ES-I3 (cell line): ENCODE results near the gene SURF2.
"Not testable (repeated sequence)": the region's sequence is repeated elsewhere in the genome, so short reads cannot be mapped to it uniquely, and the experiment has no call there.

ENCODE experiments used
- H3K36me3 ChIP-seq: 2 replicates; pipeline ENCODE4 v1.6.1; 2013; ENCODE audit warnings: mild to moderate bottlenecking, low read length, control low read depth, moderate library complexity; ENCODE audit not compliant: insufficient read depth
- H3K4me1 ChIP-seq: 2 replicates; pipeline ENCODE4 v1.6.1; 2013; ENCODE audit warnings: mild to moderate bottlenecking, control low read depth, low read length; ENCODE audit not compliant: insufficient read depth
- H3K9ac ChIP-seq: 2 replicates; pipeline ENCODE4 v1.6.1; 2013; ENCODE audit warnings: low read depth, mild to moderate bottlenecking, low read length, moderate library complexity
- H3K9me3 ChIP-seq: 2 replicates; pipeline ENCODE4 v1.6.1; 2013; ENCODE audit warnings: mild to moderate bottlenecking, low read length, moderate library complexity; ENCODE audit not compliant: control insufficient read depth, insufficient read depth

SURF2 gene

GRCh38 chr9:133356391-133357091 is at the start of gene SURF2, which contains the start of gene SURF1:
Gene SURF2, plus strand, starts transcription at chr9:133356550. Its CDS starts 43 bp downstream, at chr9:133356593.
Gene SURF1, minus strand, starts transcription at chr9:133356487. Its CDS starts 34 bp downstream, at chr9:133356453.
- peak within 1 kb of the TSS; percentile 84 for H3K9ac ChIP-seq
- H3K9me3 ChIP-seq: no peaks in the 10 kb centered on the region
- no peaks in the 10 kb centered on the region for H3K4me1 ChIP-seq
- peaks cover 11% of the 10 kb centered on the region for H3K36me3 ChIP-seq

DNA sequence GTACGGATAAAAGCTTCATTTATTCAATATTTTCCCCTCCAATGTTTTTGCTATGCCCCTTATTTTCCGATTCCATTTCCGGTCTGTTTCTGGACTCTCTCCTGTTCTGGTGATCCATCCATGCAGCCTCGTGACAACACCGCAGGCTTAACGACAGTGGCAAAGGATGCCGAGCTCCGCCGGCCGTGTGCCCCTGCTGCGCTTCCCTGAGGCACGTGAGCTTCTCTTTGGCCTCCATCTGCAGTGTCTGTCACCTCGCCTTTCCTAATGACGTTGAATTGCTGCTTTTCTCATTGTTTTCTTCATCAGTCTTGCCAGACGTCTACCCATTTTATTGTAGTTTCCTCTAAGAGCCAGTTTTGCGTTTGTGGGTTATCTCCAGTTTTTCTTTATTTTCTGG is 49.0 kb upstream of the SURF2 start:
- Histone ChIP-seq H3K36me3 (no peaks in the 10 kb centered on the region), H3K9ac (no peak overlapping the region), H3K4me1 (no peaks in the 10 kb centered on the region), H3K9me3 (no peaks in the 10 kb centered on the region)

DNA sequence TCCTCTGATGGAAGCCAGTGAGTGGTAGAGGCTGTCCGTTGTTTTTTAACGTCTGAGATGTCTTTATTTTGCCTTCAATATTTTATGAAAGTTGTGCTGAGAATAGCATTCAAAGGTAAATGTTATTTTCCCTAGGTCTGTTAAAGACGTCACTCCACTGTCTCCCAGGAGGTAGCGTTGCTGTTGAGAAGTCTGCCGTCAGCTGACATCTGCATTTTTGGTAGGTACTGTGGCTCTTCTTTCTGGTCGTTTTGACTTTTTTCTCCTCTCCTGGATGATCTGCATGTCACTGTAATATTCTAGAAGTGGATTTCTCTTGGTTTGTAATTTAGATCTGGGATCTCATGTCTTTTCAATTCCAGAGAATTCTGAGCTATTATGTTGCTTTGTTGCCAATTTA is 46.7 kb upstream of the SURF2 start:
- Histone ChIP-seq H3K9me3 (no peaks in the 10 kb centered on the region), H3K36me3 (no peaks in the 10 kb centered on the region), H3K4me1 (no peaks in the 10 kb centered on the region), H3K9ac (no peak overlapping the region)

- no peaks in the 10 kb centered on the region for H3K4me1 ChIP-seq
- no peak overlapping the region for H3K9ac ChIP-seq
- no peaks in the 10 kb centered on the region for H3K36me3 ChIP-seq
- H3K9me3 ChIP-seq: no peaks in the 10 kb centered on the region
Observed at GRCh38 chr9:133315997-133316396, 40.4 kb upstream of the SURF2 start.

DNA sequence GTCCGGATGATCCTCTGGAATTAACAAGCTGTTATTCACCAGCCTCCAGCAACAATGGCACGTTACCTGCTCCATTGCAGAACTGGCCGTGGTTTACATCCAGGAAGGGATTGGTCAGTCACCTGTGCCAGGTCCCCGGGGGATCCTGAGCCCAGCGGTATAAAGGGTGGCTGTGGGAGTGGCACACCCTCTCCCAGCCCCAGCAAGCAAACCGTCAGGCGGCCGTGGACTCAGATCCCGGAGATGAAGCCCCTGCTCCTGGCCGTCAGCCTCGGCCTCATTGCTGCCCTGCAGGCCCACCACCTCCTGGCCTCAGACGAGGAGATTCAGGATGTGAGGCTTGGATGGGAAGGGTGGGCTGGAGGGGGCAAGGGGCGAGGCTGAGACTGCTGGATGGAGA is 38.8 kb upstream of the SURF2 start:
- H3K9me3 ChIP-seq, H3K4me1 ChIP-seq, H3K9ac ChIP-seq, H3K36me3 ChIP-seq: not testable (repeated sequence)

DNA sequence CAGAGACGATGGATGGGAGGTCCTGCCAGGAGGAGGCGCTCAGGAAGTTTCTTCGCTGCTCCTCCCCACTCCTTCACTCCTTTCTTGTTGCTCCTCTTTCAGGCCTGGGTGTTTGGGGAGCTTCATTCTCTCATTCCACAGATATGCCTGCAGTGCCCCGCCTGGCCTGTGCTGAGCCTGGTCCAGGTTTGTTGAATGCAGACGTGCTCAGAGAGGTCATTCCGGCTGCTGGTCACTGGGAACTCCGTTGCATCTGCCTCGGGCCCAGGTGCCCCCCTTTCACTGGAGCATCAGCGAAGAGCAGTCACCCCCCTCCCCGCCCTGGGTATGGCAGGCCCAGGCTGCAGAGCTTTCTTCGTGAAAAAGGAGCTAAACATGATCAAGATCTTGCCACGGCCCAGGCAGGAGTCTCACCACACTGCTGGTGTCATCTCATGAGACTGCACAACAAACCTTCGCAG is 35.9 kb upstream of the SURF2 start:
- Histone ChIP-seq H3K9ac (no peak overlapping the region), H3K36me3 (no peaks in the 10 kb centered on the region), H3K9me3 (no peaks in the 10 kb centered on the region; the same call in 1 of the 2 replicates), H3K4me1 (no peaks in the 10 kb centered on the region)

DNA sequence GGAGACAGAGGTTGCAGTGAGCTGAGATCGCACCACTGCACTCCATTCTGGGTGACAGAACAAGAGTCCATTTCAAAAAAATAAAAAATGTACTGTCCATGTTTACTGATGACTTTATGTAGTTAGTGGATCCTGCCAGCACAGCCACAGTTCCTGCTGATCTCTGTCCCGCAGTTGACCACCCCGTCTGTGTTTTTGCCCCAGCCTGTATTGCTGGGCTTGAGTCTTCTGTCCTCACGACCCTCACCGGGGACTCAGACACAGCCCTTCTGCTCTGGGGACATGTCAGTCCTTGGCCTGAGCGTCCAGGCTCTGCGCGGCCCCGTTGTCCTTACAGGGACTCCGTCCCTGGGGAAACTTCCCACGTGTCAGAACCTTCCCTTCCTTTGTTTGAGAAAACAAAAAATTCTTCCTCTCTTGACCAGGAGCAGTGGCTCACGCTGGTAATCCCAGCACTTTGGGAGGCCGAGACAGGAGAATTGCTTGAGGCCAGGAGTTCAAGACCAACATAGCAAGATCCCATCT is 34.9 kb upstream of the SURF2 start:
- Histone ChIP-seq H3K9me3 (no peaks in the 10 kb centered on the region; the same call in 1 of the 2 replicates), H3K4me1 (no peaks in the 10 kb centered on the region), H3K9ac (no peak overlapping the region), H3K36me3 (no peaks in the 10 kb centered on the region)

GRCh38 chr9:133322701-133323100 is 33.6 kb upstream of the SURF2 start:
- Histone ChIP-seq H3K4me1 (no peaks in the 10 kb centered on the region), H3K9ac (no peak overlapping the region)

GRCh38 chr9:133323211-133323610 is 33.1 kb upstream of the SURF2 start:
- H3K9me3 ChIP-seq: no peaks in the 10 kb centered on the region; the same call in 1 of the 2 replicates
- H3K36me3 ChIP-seq: no peaks in the 10 kb centered on the region
- no peak overlapping the region for H3K9ac ChIP-seq
- no peaks in the 10 kb centered on the region for H3K4me1 ChIP-seq

More at GRCh38 chr9:133322701-133323100, 33.6 kb upstream of the SURF2 start:
- no peaks in the 10 kb centered on the region; the same call in 1 of the 2 replicates for H3K9me3 ChIP-seq
- no peaks in the 10 kb centered on the region for H3K36me3 ChIP-seq

DNA sequence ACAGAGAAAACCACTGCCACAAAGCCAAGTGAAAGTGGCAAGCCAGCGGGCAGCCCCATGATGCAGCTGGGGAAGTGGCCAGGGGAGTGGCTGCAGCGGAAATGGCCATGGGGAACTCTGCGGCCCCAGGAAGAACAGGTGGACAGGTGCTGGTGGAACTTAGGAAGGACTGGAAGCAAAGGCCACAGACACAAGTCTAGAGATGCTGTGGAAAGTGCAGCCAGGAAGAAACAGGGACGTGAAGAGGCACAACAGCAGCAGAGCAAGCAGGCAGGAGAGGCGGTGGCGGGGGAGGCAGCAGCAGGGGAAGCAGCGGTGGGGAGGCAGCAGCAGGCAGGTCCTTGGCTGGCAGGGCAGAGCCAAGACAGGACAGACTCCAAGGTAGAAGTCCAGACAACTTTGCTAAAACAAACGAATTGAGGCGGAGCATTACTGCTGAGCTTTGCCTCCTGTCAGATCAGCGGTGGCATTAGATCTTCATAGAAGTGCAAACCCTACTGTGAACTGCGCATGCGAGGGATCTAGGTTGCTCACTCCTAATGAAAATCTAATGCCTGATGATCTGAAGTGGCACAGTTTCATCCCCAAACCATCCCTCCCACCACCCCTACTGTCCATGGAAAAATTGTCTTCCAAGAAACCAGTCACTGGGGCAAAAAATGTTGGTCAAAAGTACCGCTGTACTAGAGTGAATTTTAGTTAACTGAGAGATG is 32.2 kb upstream of the SURF2 start:
- Histone ChIP-seq H3K9me3 (no peaks in the 10 kb centered on the region; the same call in 1 of the 2 replicates), H3K9ac (no peak overlapping the region), H3K4me1 (peaks cover 4% of the 10 kb centered on the region; the same call in 1 of the 2 replicates), H3K36me3 (no peaks in the 10 kb centered on the region; the same call in 1 of the 2 replicates)

DNA sequence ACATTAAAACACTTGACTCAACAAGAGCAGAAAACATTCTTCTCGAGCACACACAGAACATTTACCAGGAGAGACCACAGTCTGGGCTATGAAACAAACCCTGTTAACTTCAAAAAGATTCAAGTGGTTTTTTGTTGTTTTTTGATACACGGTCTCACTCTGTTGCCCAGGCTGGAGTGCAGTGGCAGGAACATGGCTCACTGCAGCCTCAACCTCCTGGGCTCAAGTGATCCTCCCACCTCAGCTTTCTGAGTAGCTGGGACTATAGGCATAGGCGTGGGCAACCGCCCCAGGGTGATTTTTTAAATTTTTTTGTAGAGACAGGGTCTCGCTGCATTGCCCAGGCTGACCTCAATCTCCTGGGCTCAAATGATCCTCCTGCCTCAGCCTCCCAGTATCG is 29.3 kb upstream of the SURF2 start:
- not testable (repeated sequence) for H3K36me3 ChIP-seq, H3K9me3 ChIP-seq, H3K9ac ChIP-seq, H3K4me1 ChIP-seq

- Histone ChIP-seq H3K4me1 (peaks cover 4% of the 10 kb centered on the region; the same call in 1 of the 2 replicates), H3K36me3 (peaks cover 3% of the 10 kb centered on the region; the same call in 1 of the 2 replicates), H3K9ac (no peak overlapping the region), H3K9me3 (no peaks in the 10 kb centered on the region; the same call in 1 of the 2 replicates)
Observed at GRCh38 chr9:133327834-133328484, 28.4 kb upstream of the SURF2 start.

GRCh38 chr9:133329306-133330156 is 26.8 kb upstream of the SURF2 start:
- Histone ChIP-seq H3K36me3 (peaks cover 14% of the 10 kb centered on the region), H3K4me1 (peaks cover 11% of the 10 kb centered on the region; the same call in 1 of the 2 replicates)
- H3K9me3 ChIP-seq, H3K9ac ChIP-seq: not testable (repeated sequence)
